Mucosa of descending colon (tissue), 3 donors: Measurements from ENCODE around the gene DCAF8. TPM values are rescaled to one million over a fixed set of nuclear protein-coding genes. Genes with fewer than 3 reads are reported as not detected.

ENCODE experiments used
- ATAC-seq: fragments of 200-7000 bp; cut with Tn5 transposase; one replicate; pipeline ENCODE4 v1.9.1; 2020; ENCODE audit warnings: mild to moderate bottlenecking, moderate library complexity
- DNase-seq, 3 donors: peaks; one replicate each; pipeline ENCODE4 v3.0.0-alpha.2; 2020
- H3K36me3 ChIP-seq: fragments of 200-600 bp; one replicate; pipeline ENCODE4 v1.8.0; 2021; ENCODE audit warnings: low read depth, mild to moderate bottlenecking
- H3K4me1 ChIP-seq: fragments of 200-600 bp; one replicate; pipeline ENCODE4 v1.8.0; 2021; ENCODE audit warnings: low read depth, mild to moderate bottlenecking
- H3K4me3 ChIP-seq: fragments of 200-600 bp; one replicate; pipeline ENCODE4 v1.8.0; 2021; ENCODE audit warnings: mild to moderate bottlenecking
- H3K9me3 ChIP-seq: fragments of 200-600 bp; one replicate; pipeline ENCODE4 v1.8.0; 2021; ENCODE audit warnings: mild to moderate bottlenecking
- CTCF ChIP-seq: fragments of 200-600 bp; IDR thresholded peaks from one replicate; pipeline ENCODE4 v1.8.0; 2022; ENCODE audit warnings: antibody characterized with exemption, mild to moderate bottlenecking
- intact Hi-C, 2 donors: fragments of 100-400 bp; cut with DNase I in 1 of 2; cut with micrococcal nuclease in 1 of 2; formaldehyde crosslinking; loops; one replicate each; pipeline versions ENCODE4 v1.11.0 to v1.11.1; 2022; cut with DNase I, micrococcal nuclease
- total RNA-seq, 3 donors: library from RNA; stranded (reverse); fragmentation: NEBNext Ultra II Directional in 2 of 3; extraction: Animal tissue kit (Norgen Biotek cat#: 25700) in 2 of 3; gene quantifications; one replicate each; pipeline versions ENCODE4 v1.2.1 to v1.2.4, GENCODE V29; 2021 to 2023
- donor health status: DM: no; HTN: no; CAD: no; lungs with moderate emphysema.
- donor health status: DM: no; HTN: no; CAD: no.
- donor health status: DM: no; HTN: yes; CAD: no.

The DCAF8 gene
- total RNA-seq, 3 donors from 2014 or later = 96.7 to 146 (median 123) TPM

- Histone ChIP-seq H3K36me3 (peaks cover 12% of the 10 kb centered on the region), H3K9me3 (no peaks in the 10 kb centered on the region), H3K4me3 (no peak overlapping the region), H3K4me1 (no peaks in the 10 kb centered on the region)
- DNase-seq = no peak
- no peak for ATAC-seq
- TF ChIP-seq CTCF = no peak
- intact Hi-C loops = no loop called here
Measured at GRCh38 chr1:160224606-160225005, 37.7 kb downstream of the DCAF8 start.

GRCh38 chr1:160222546-160222945, 39.8 kb downstream of the DCAF8 start:
- DNase-seq = no peak
- no peak overlapping the region for H3K4me3 ChIP-seq
- intact Hi-C loops = no loop called here
- no peaks in the 10 kb centered on the region for H3K4me1 ChIP-seq
- H3K36me3 ChIP-seq = peaks cover 8% of the 10 kb centered on the region
- H3K9me3 ChIP-seq = no peaks in the 10 kb centered on the region
- no peak for TF ChIP-seq CTCF
- ATAC-seq = no peak

DNA sequence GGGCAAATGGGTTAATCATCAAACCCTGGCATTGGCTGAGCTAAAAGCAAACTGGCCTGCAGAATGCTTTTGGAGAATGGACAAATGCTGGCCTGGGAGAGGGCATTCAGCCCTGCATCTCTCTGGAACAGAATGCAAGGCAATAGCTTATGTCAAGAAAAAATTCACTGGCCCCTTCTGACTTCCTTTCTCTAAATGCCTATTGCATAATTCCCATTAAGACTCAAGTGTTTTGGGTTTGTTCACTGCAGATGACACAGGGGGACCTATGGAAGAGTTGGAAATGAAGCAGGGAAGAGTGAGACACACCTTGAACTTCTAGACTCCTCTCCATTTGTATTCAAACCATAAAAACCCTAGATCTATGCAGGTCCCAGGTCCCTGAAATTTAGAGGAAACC, 41.3 kb downstream of the DCAF8 start:
- H3K36me3 ChIP-seq = peaks cover 4% of the 10 kb centered on the region
- H3K4me3 ChIP-seq = no peak overlapping the region
- DNase-seq (no peak), ATAC-seq (no peak)
- TF ChIP-seq CTCF = no peak
- H3K9me3 ChIP-seq = no peaks in the 10 kb centered on the region
- H3K4me1 ChIP-seq = no peaks in the 10 kb centered on the region
- intact Hi-C loops = no loop called here

- ATAC-seq (no peak), DNase-seq (no peak)
- no peak overlapping the region for H3K4me3 ChIP-seq
- H3K9me3 ChIP-seq = no peaks in the 10 kb centered on the region
- intact Hi-C loops = no loop called here
- no peak for TF ChIP-seq CTCF
- peaks cover 4% of the 10 kb centered on the region for H3K36me3 ChIP-seq
- peaks cover under 1% of the 10 kb centered on the region for H3K4me1 ChIP-seq
Measured at GRCh38 chr1:160220301-160220700, 42.0 kb downstream of the DCAF8 start.

DNA sequence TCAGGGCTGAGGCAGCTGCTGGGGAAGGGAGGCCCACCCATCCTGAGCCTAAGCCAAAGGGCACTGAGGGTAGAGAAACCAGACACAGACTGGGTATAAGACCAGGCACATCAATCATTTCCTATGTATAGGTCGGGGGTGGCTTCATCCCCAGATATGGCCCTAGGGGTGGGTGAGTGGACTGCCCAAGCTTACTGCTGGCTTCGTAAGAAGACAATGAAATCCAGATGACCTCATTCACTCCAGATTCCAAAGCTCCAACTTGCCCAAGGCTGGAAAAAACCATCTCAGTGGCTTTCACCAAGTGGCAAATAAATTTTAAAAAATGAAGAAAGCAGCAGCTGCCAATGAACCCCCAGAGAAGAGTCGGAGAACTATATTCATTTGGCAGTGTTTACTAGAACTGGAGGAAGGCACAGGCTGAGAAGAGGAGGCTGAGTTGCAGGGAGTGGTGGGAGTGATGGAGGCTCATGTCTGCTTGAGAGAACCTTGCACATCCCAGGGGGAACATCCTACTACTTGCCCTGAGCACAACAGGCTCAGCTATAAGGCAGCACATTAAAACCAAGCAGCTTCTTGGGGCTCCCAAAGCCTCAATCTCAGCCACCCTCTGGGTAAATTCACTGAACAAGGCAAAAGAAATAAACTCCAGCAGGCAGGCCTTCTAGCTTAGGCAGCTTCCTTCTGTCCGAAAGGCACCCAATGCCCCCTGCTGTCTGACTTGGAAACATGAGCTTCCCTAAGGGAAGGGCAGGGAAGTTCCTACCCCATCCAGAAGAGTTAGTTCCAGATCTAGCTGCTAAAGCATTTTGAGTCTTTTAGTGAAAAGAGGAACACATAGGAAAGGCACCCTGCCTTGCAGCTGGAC, 43.1 kb downstream of the DCAF8 start:
- DNase-seq = peak in 1 of 3 donors; percentile 53
- peak; percentile 56 for ATAC-seq
- intact Hi-C loops = no loop called here
- Histone ChIP-seq H3K4me3 (no peak overlapping the region), H3K4me1 (peaks cover 6% of the 10 kb centered on the region), H3K36me3 (peaks cover 4% of the 10 kb centered on the region), H3K9me3 (no peaks in the 10 kb centered on the region)
- peak; percentile 19 for TF ChIP-seq CTCF
